Mesendoderm (in vitro differentiated cells): ENCODE data around the gene TCERG1L.
A peak's percentile ranks its signal among the peaks of the same experiment; 100 is the strongest.

Experiments
- DNase-seq: peaks from one replicate; pipeline ENCODE4 v3.0.0; 2013
- H2AK5ac ChIP-seq: 2 replicates; pipeline ENCODE4 v1.6.1; 2013; ENCODE audit warnings: low read length, inconsistent platforms
- H2BK120ac ChIP-seq: 2 replicates; pipeline ENCODE4 v1.6.1; 2013; ENCODE audit warnings: low read depth, mild to moderate bottlenecking, low read length, moderate library complexity, mixed read lengths
- H2BK15ac ChIP-seq: replicated peaks from 2 replicates; pipeline ENCODE4 v1.6.1; 2013; ENCODE audit warnings: low read depth, mild to moderate bottlenecking, moderate library complexity
- H2BK5ac ChIP-seq: 2 replicates; pipeline ENCODE4 v1.6.1; 2013; ENCODE audit warnings: low read length, inconsistent platforms
- H3K18ac ChIP-seq: 2 replicates; pipeline ENCODE4 v1.6.1; 2013; ENCODE audit warnings: mild to moderate bottlenecking, low read length, mixed read lengths
- H3K23ac ChIP-seq: one replicate; pipeline ENCODE4 v1.6.1; 2013; ENCODE audit warnings: low read length
- H3K27ac ChIP-seq: 2 replicates; pipeline ENCODE4 v1.5.1; 2013; ENCODE audit warnings: low read depth, mild to moderate bottlenecking, inconsistent platforms, low read length, moderate library complexity
- H3K27me3 ChIP-seq: 2 replicates; pipeline ENCODE4 v1.6.1; 2013; ENCODE audit warnings: low read length, control low read depth, mild to moderate bottlenecking, inconsistent platforms; ENCODE audit not compliant: insufficient read depth, poor library complexity
- H3K36me3 ChIP-seq: 2 replicates; pipeline ENCODE4 v1.6.1; 2013; ENCODE audit warnings: low read length, inconsistent platforms; ENCODE audit not compliant: control insufficient read depth, insufficient read depth
- H3K4ac ChIP-seq: one replicate; pipeline ENCODE4 v1.6.1; 2013; ENCODE audit warnings: low read depth, mild to moderate bottlenecking, low read length, moderate library complexity
- H3K4me1 ChIP-seq: 2 replicates; pipeline ENCODE4 v1.6.1; 2013; ENCODE audit warnings: low read depth, low read length, inconsistent platforms; ENCODE audit not compliant: control insufficient read depth
- H3K4me2 ChIP-seq: 2 replicates; pipeline ENCODE4 v1.6.1; 2013; ENCODE audit warnings: low read length
- H3K4me3 ChIP-seq: 2 replicates; pipeline ENCODE4 v1.5.1; 2013; ENCODE audit warnings: mild to moderate bottlenecking, low read length
- H3K56ac ChIP-seq: one replicate; pipeline ENCODE4 v1.6.1; 2013; ENCODE audit warnings: low read length
- H3K79me1 ChIP-seq: 2 replicates; pipeline ENCODE4 v1.6.1; 2013; ENCODE audit warnings: low read length, inconsistent platforms
- H3K79me2 ChIP-seq: 2 replicates; pipeline ENCODE4 v1.6.1; 2013; ENCODE audit warnings: mild to moderate bottlenecking, low read length; ENCODE audit not compliant: control insufficient read depth, insufficient read depth
- H3K9ac ChIP-seq: 2 replicates; pipeline ENCODE4 v1.6.1; 2013; ENCODE audit warnings: low read length, inconsistent platforms
- H4K5ac ChIP-seq: one replicate; pipeline ENCODE4 v1.6.1; 2013; ENCODE audit warnings: low read length
- H4K8ac ChIP-seq: one replicate; pipeline ENCODE4 v1.6.1; 2013; ENCODE audit warnings: low read depth, mild to moderate bottlenecking, control low read depth, low read length, moderate library complexity
- WGBS: extraction: QIAGEN DNeasy Blood & Tissue Kit; methylation state at CpG from one replicate; pipeline ENCODE4 v1.1.7; 2013; ENCODE audit warnings: low lambda C conversion rate, missing lambda C conversion rate; ENCODE audit not compliant: insufficient coverage; ENCODE audit errors: extremely low coverage; 5-methylcytosine and 5-hydroxymethylcytosine counted together

Gene TCERG1L

DNA sequence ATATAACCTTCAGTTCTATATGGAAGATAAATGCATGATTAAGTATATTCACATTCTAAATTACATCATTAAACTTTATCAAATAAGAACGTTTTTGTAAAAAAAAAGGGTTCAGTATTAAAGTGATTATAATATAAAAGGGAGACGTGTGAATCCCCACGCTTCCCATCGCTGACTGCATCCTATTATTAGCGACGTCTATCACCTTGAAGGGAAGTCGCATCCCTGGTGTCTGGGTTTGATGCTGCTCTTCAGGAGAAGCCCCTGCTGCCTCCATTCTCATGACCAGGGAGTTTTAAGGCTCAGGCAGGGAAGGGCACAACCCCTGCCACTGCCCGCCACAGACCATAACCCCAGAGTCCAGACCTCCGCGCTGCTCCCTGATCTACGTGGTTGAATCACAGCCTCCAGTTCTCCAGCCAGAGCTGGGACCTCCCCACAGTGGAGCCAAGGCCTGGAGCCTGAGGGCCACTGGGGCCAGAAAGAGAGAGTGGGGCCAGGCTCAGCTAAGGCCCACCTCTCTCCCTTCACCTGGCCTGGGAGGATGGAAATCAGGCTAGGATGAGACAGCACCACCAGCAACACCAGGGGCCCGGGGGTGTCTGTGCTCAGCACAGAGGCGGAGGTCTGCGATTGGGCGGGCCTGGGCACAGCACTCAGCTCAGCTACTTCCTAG, 130.6 kb downstream of the TCERG1L start:
- no peaks in the 10 kb centered on the region for H3K4me1 ChIP-seq
- no peak overlapping the region for H3K23ac ChIP-seq
- no peak overlapping the region for H3K4ac ChIP-seq
- no peak overlapping the region for H2BK120ac ChIP-seq
- H3K27ac ChIP-seq = no peak overlapping the region
- H3K9ac ChIP-seq = no peak overlapping the region
- no peak overlapping the region for H3K4me2 ChIP-seq
- H2BK15ac ChIP-seq = no peak overlapping the region
- H3K4me3 ChIP-seq = no peak overlapping the region
- H3K18ac ChIP-seq = no peak overlapping the region
- DNase-seq = peak; percentile 51
- no peaks in the 10 kb centered on the region for H3K27me3 ChIP-seq
- peaks cover 2% of the 10 kb centered on the region for H3K79me1 ChIP-seq
- peaks cover 2% of the 10 kb centered on the region for H3K36me3 ChIP-seq
- no peak overlapping the region for H4K5ac ChIP-seq
- peak overlapping the region; percentile 18 for H3K56ac ChIP-seq
- WGBS = 100% methylated on average over 1 of the region's 15 CpGs
- H3K79me2 ChIP-seq = no peaks in the 10 kb centered on the region
- no peak overlapping the region for H4K8ac ChIP-seq
- no peak overlapping the region for H2AK5ac ChIP-seq
- H2BK5ac ChIP-seq = no peak overlapping the region

DNA sequence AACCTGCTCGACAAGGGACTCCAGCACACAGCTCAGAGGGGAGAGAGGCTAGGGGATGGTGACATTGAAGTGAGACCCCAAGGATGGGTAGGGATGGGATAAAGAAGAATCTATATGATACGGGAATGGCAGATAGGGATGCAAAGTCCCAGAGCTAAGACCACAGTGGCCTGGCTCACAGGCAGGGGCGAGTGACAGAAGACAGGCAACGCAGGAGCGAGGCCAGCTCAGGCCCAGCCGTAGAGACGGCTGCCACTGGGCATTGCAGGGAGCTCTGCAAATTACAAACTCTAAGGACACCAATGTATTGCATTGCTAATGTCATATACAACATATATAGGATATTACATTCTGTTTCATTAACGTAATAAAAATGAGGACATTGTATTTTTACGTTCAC, 131.4 kb downstream of the TCERG1L start:
- Histone ChIP-seq H2BK5ac (no peak overlapping the region), H3K18ac (no peak overlapping the region), H4K8ac (no peak overlapping the region), H3K4me1 (no peaks in the 10 kb centered on the region), H3K4me2 (no peak overlapping the region), H3K56ac (no peak overlapping the region), H3K23ac (no peak overlapping the region), H2BK120ac (no peak overlapping the region), H4K5ac (no peak overlapping the region), H3K4ac (no peak overlapping the region), H3K79me2 (no peaks in the 10 kb centered on the region), H3K4me3 (no peak overlapping the region), H3K79me1 (peaks cover 2% of the 10 kb centered on the region), H3K27ac (no peak overlapping the region), H2AK5ac (no peak overlapping the region), H2BK15ac (no peak overlapping the region), H3K27me3 (no peaks in the 10 kb centered on the region), H3K9ac (no peak overlapping the region), H3K36me3 (peaks cover 2% of the 10 kb centered on the region)
- WGBS = no CpG with 5 or more reads among the region's 9 CpGs
- DNase-seq = no peak

DNA sequence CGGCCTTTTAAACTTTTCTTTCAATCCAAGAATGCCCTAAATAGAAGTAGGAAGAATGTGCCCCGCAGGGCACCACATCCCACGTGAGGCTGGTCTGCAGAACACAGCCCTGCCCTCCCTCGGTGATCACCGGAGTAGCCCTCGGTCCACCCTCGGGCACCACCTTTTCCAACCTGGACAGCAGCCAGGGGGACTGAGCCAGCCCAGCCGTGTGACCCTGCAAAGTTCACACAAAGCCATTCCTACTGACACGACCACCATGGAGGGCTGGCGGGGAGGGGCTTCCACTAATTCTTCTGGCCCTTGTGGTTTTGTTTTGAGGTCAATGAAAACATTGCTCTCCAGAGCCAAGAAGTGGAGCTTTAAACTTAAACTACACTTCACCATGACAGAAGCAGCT, 132.2 kb downstream of the TCERG1L start:
- Histone ChIP-seq H2BK120ac (no peak overlapping the region), H3K18ac (no peak overlapping the region), H2BK5ac (no peak overlapping the region), H4K5ac (no peak overlapping the region), H3K27ac (no peak overlapping the region), H3K4me2 (no peak overlapping the region), H3K4ac (no peak overlapping the region), H3K23ac (no peak overlapping the region), H3K36me3 (peaks cover 2% of the 10 kb centered on the region), H3K56ac (peak overlapping the region; percentile 11), H3K27me3 (no peaks in the 10 kb centered on the region), H3K4me3 (no peak overlapping the region), H2BK15ac (no peak overlapping the region), H3K79me1 (peaks cover 2% of the 10 kb centered on the region), H3K4me1 (no peaks in the 10 kb centered on the region), H3K79me2 (no peaks in the 10 kb centered on the region), H2AK5ac (no peak overlapping the region), H4K8ac (no peak overlapping the region), H3K9ac (no peak overlapping the region)
- no CpG with 5 or more reads among the region's 10 CpGs for WGBS
- no peak for DNase-seq

DNA sequence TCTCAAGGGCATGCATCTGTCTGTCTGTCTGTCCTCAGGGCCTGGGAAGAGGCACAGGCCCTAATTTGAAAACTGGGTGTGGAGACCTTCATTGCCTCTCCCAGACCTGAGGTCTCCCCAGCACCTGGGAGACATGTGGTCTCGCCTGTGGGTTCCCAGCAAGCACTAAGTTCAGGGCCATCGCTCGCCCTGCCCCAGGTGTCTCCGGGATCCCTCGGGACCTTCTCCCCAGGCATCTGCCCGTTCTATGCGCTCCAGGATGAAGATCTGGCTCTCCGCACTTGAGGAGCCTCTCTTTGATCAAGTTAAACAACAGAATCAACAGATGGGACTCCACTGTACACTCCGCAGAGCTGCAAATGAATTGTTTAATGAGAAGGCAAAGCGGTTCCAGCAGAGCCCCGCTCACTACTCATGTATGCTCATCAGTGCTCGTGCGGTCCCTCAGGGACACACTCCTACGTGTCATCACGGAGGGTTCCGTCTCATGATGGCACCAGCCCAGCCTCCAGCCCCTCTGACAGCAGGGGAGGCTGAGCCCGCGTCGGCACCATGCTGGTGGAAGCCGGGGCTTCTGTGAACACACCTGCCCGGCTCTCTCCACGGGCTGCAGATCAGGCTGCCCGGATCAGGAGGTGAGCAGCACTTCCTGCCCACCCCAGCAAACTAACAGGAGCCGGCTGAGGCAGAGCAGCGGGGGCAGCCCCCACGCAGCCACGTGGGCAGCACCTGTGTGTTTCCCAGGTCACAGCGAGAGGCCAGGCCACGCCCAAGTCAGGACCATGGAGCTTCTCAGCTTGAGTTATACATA, 132.8 kb downstream of the TCERG1L start:
- no peak overlapping the region for H3K9ac ChIP-seq
- H3K27ac ChIP-seq = no peak overlapping the region
- H3K79me2 ChIP-seq = no peaks in the 10 kb centered on the region
- H3K4me2 ChIP-seq = no peak overlapping the region
- no peak overlapping the region for H3K4me3 ChIP-seq
- DNase-seq = no peak
- H3K56ac ChIP-seq = no peak overlapping the region
- no peak overlapping the region for H4K8ac ChIP-seq
- H3K79me1 ChIP-seq = peaks cover 2% of the 10 kb centered on the region
- H2BK5ac ChIP-seq = no peak overlapping the region
- peaks cover 2% of the 10 kb centered on the region for H3K36me3 ChIP-seq
- H3K18ac ChIP-seq = no peak overlapping the region
- H2BK15ac ChIP-seq = no peak overlapping the region
- H3K23ac ChIP-seq = no peak overlapping the region
- H2AK5ac ChIP-seq = no peak overlapping the region
- H3K27me3 ChIP-seq = no peaks in the 10 kb centered on the region
- WGBS = no CpG with 5 or more reads among the region's 29 CpGs
- H2BK120ac ChIP-seq = no peak overlapping the region
- H4K5ac ChIP-seq = no peak overlapping the region
- H3K4ac ChIP-seq = no peak overlapping the region
- no peaks in the 10 kb centered on the region for H3K4me1 ChIP-seq

DNA sequence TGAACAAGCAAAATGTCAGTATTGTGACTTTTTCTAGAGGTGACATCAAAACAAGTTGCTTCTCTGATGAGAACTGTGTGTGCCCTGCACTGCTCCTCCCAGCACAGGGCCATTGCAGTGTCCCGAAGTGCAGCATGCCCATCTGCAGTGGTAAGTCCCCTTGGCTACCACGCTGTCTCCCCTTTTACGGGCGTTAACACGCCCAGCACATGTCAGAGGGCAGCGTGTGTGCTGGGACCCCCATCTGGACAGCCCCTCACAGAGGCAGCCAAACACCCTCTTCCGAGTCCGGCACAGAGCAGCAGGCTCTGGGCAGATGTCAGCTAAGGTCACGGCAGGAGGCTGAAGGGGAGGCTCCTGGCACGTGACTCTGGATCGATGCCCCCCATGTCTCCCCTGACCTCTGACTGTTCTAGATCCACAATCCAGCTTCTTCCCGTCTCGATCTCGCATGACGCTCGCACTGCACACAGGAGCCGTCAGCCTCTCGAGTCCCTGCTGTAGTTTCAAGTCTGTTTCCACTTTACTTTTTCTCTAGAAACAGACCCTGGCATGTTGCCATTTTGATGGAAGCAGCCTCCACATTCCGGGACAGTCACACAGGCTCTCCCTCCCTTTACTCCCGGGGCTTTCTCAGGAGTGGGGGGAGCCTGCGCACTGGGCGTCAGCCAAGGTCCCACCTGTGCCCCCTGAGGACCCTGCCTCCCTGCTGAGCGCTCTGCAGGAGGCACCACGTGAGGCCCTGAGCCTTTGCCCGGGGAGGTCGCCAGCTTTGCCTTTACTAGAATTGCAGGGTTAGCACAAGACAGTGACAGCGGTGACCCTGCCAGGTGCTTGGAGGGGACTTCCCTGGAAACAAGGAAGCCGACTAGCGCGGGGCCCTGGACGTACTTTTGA, 133.8 kb downstream of the TCERG1L start:
- no CpG with 5 or more reads among the region's 31 CpGs for whole genome bisulfite sequencing
- DNase-seq = no peak
- no peak overlapping the region for H2BK5ac ChIP-seq

More for the DNA sequence above, 133.8 kb downstream of the TCERG1L start:
- no peak overlapping the region for H4K8ac ChIP-seq
- no peak overlapping the region for H3K56ac ChIP-seq
- no peak overlapping the region for H2BK15ac ChIP-seq
- peaks cover 2% of the 10 kb centered on the region for H3K79me1 ChIP-seq
- H3K4me1 ChIP-seq = no peaks in the 10 kb centered on the region
- no peak overlapping the region for H4K5ac ChIP-seq
- no peak overlapping the region for H3K18ac ChIP-seq
- no peaks in the 10 kb centered on the region for H3K27me3 ChIP-seq
- no peak overlapping the region for H3K4ac ChIP-seq
- H3K9ac ChIP-seq = no peak overlapping the region
- no peak overlapping the region for H2AK5ac ChIP-seq
- H3K27ac ChIP-seq = no peak overlapping the region
- peaks cover 2% of the 10 kb centered on the region for H3K36me3 ChIP-seq
- H3K4me2 ChIP-seq = no peak overlapping the region
- no peak overlapping the region for H3K23ac ChIP-seq
- no peak overlapping the region for H3K4me3 ChIP-seq
- H3K79me2 ChIP-seq = no peaks in the 10 kb centered on the region
- no peak overlapping the region for H2BK120ac ChIP-seq
